GM12878 (cell line): ENCODE results near the gene SBNO2. TPM values are rescaled to one million over a fixed set of nuclear protein-coding genes. Genes with fewer than 3 reads are reported as not detected.

Experiments used
- ATAC-seq: fragments of 200-7000 bp; cut with Tn5 transposase; 3 replicates; pipeline ENCODE4 v1.9.1; 2020; ENCODE audit warnings: mild to moderate bottlenecking, moderate library complexity
- BruUV-seq: library from RNA; stranded (reverse); fragments of 400-500 nt; replicated peaks from 2 replicates; lab custom pipeline; 2021; lab: Mats Ljungman, UMichigan
- CTCF ChIA-PET: fragments of 300-600 bp; sonication (Branson Sonifier 250); formaldehyde crosslinking; extraction: SDS; loops from one replicate; lab custom pipeline; 2021; ENCODE audit warnings: inconsistent platforms; lab: Yijun Ruan, JAX
- POLR2A ChIA-PET: fragments of 350-600 bp; formaldehyde crosslinking; extraction: SDS; loops from one replicate; lab custom pipeline; 2021; ENCODE audit warnings: inconsistent platforms; lab: Charles Lee
- RAD21 ChIA-PET: fragments of 300-600 bp; sonication (Branson Sonifier 250); formaldehyde crosslinking; loops from one replicate; lab custom pipeline; 2023; ENCODE audit warnings: antibody characterized with exemption; ENCODE audit not compliant: unreplicated experiment; lab: Charles Lee
- SMC1A ChIA-PET: fragments of 300-600 bp; sonication (Branson Sonifier 250); formaldehyde crosslinking; loops from one replicate; lab custom pipeline; 2023; ENCODE audit not compliant: unreplicated experiment, uncharacterized antibody; lab: Charles Lee
- DNase-seq: peaks from one replicate; pipeline ENCODE4 v3.0.0-alpha.2; 2011; ENCODE audit warnings: low read depth, low spot score
- FAIRE-seq: peaks from 3 replicates; lab custom pipeline; 2011; peaks lifted over from hg19 to GRCh38; lab: Jason Lieb, UNC
- H2AFZ ChIP-seq: 2 replicates; pipeline ENCODE4 v1.6.0; 2011; ENCODE audit warnings: low read depth, low read length, control low read depth; ENCODE audit not compliant: control insufficient read depth
- H3K27ac ChIP-seq: 2 replicates; pipeline ENCODE4 v1.5.1; 2011; ENCODE audit warnings: control low read depth; ENCODE audit not compliant: control insufficient read depth, insufficient read depth
- H3K27me3 ChIP-seq, 2 experiments: replicated peaks in 1 of 2; 2 replicates each; pipeline versions ENCODE4 v1.6.0 to v1.6.1; 2011; ENCODE audit warnings: low read length in 1 of 2; ENCODE audit not compliant: control insufficient read depth in 2 of 2, insufficient read depth in 2 of 2
- H3K36me3 ChIP-seq, 2 experiments: 2 replicates each; pipeline ENCODE4 v1.5.1; 2011; ENCODE audit warnings: low read length in 1 of 2; ENCODE audit not compliant: control insufficient read depth in 2 of 2, insufficient read depth in 2 of 2
- H3K4me1 ChIP-seq: 2 replicates; pipeline ENCODE4 v1.6.1; 2011; ENCODE audit warnings: mild to moderate bottlenecking, low read length, moderate library complexity, mixed read lengths; ENCODE audit not compliant: control insufficient read depth, insufficient read depth
- H3K4me2 ChIP-seq: 2 replicates; pipeline ENCODE4 v1.6.0; 2011; ENCODE audit warnings: control low read depth; ENCODE audit not compliant: control insufficient read depth, insufficient read depth
- H3K4me3 ChIP-seq: fragments of 200-600 bp; sonication (generic); 2 replicates; pipeline ENCODE4 v1.5.1; 2016
- H3K79me2 ChIP-seq: 2 replicates; pipeline ENCODE4 v1.6.0; 2011; ENCODE audit warnings: low read length; ENCODE audit not compliant: control insufficient read depth, insufficient read depth
- H3K9ac ChIP-seq: 2 replicates; pipeline ENCODE4 v1.8.0; 2011; ENCODE audit warnings: low read length, control low read depth, mixed read lengths; ENCODE audit not compliant: control insufficient read depth, insufficient read depth
- H3K9me3 ChIP-seq: replicated peaks from 3 replicates; pipeline ENCODE4 v1.5.1; 2011; ENCODE audit warnings: mild to moderate bottlenecking, low read length; ENCODE audit not compliant: control insufficient read depth, insufficient read depth
- H4K20me1 ChIP-seq: 2 replicates; pipeline ENCODE4 v1.6.0; 2011; ENCODE audit not compliant: control insufficient read depth, insufficient read depth
- MEF2B ChIP-seq: fragments of 450-650 bp; IDR thresholded peaks from 2 replicates; pipeline ENCODE4 v1.6.1; 2018; ENCODE audit warnings: mild to moderate bottlenecking, moderate library complexity; ENCODE audit not compliant: partially characterized antibody, poor library complexity, severe bottlenecking
- ZBTB11 ChIP-seq: fragments of 450-650 bp; formaldehyde crosslinking; IDR thresholded peaks from 2 replicates; pipeline ENCODE4 v1.5.0; 2022; ENCODE audit warnings: mild to moderate bottlenecking, missing genetic modification characterization
- WGBS: methylation state at CpG from one replicate; pipeline ENCODE4 v1.1.6; 2016; ENCODE audit warnings: low lambda C conversion rate; ENCODE audit not compliant: insufficient replicate concordance, insufficient coverage; ENCODE audit errors: missing lambda C conversion rate; 5-methylcytosine and 5-hydroxymethylcytosine counted together
- in situ Hi-C: fragments of 300-500 bp; cut with MboI; formaldehyde crosslinking; loops from 9 replicates; pipeline ENCODE4 v1.14.3; 2018; ENCODE audit warnings: mixed read lengths
- intact Hi-C: fragments of 100-400 bp; cut with micrococcal nuclease; formaldehyde crosslinking; loops from one replicate; pipeline ENCODE4 v1.14.2; 2022; ENCODE audit not compliant: unreplicated experiment
- polyA plus RNA-seq, 11 experiments: library from polyadenylated mRNA; depleted of rRNA in 4 of 11; unstranded in 6 of 11; stranded (reverse) in 5 of 11; fragments of >200 nt; fragmentation: Nextera tagmentation in 4 of 11; fragmentation: Illumina TruSeq in 1 of 11; extraction: Ambion mirVana in 4 of 11; extraction: Trizol in 1 of 11; gene quantifications; 1 replicate in 1 of 11; 2 replicates in 10 of 11; pipeline versions ENCODE4 v1.2.1 to v1.2.3, GENCODE V29; 2011 to 2016; ENCODE audit warnings: inconsistent platforms in 2 of 11, missing spikeins in 2 of 11, low read depth in 1 of 11
- total RNA-seq, 4 experiments: library from RNA; depleted of rRNA in 3 of 4; stranded (reverse); fragments of >200 nt in 3 of 4; fragmentation: Illumina TruSeq in 1 of 4; extraction: Trizol in 1 of 4; gene quantifications; 2 replicates each; pipeline versions ENCODE4 v1.2.1 to v1.2.3, GENCODE V29; 2013 to 2021

SBNO2 gene
- total and polyA plus RNA-seq, 10 of the 15 experiments (the other 5 are each of a cell fraction or from before 2014, with no cell fraction given): 0.08 to 44.6 (median 5.4) TPM

DNA sequence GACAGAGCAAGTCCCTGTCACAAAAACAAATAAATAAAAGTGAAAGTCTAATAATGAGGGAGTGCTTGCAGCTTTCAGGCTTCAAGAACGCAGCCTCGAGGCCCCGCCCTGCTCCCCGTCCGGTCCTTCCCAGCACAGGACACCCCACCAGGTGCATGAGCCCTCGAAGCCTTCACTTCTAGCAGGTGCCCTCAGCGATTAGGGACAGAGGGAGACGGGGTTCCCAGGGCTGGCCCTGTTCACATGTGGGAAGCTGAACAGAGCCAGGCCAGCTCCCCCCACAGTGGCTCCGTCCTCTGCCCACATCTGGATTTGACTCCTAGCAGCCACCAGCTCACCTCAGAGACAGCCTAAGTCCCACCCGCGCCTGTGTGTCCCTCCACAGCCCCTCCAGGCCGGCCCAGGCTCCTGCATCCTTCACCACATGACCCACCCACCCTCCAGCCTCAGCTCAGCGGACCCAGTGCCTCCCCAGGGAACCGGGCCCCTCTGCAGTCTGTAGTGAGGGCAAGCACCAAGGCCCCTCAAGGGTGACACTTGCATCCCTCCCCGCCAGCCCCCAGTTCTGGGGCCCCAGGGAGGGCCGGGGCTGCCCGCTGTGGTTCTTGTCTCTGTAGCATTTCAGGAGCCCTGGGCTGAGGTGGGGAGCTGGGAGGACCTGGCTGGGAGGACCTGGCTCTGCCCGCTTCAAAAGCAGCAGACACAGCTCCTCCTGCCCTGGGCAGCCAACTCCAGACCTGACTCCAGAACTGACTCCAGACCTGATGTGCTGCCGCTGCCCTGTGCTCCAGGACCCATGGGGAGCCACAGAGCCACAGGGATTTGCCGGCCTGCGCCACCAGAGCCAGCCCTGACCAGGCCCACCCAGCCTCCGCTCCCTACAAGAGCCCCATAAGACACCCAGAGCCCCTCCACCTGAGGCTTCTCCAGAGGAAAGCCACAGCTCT lies 43.0 kb downstream of the SBNO2 start:
- Histone ChIP-seq H3K27me3 (no peaks in the 10 kb centered on the region), H3K4me3 (peak overlapping the region; percentile 91), H3K79me2 (peaks cover 38% of the 10 kb centered on the region)
- CTCF ChIA-PET: interaction anchor here (0.8 to 1.8 kb wide), 5 partner anchors 17 to 73 kb away, joined by 3 to 9 read pairs (median 4); no protein-coding TSS in a partner anchor
- no peak for TF ChIP-seq ZBTB11 (CRISPR knock-in tag)
- peak; percentile 47 for TF ChIP-seq MEF2B
- TF ChIP-seq, all 136 proteins: peak for 1
- ATAC-seq (peak; percentile 3), FAIRE-seq (peak; percentile 95), DNase-seq (no peak)
- ChIA-PET POLR2A (interaction anchor here (0.9 to 2.1 kb wide), 4 partner anchors 18 to 556 kb away, joined by 3 to 8 read pairs (median 4); partner anchors contain the start of gene SBNO2), RAD21 (interaction anchor here (0.6 to 1.4 kb wide), 7 partner anchors 16 to 107 kb away, joined by 3 to 9 read pairs (median 3); partner anchors contain the start of genes ARHGAP45 and CBARP), SMC1A (interaction anchor here (0.7 to 1.4 kb wide), 4 partner anchors 28 to 70 kb away, joined by 3 to 4 read pairs (median 3); no protein-coding TSS in a partner anchor)
- BruUV-seq: no TSS peak
- WGBS: 3% methylated on average over 22 of the region's 22 CpGs
- H3K4me1 ChIP-seq: peaks cover 28% of the 10 kb centered on the region
- H3K9me3 ChIP-seq: no peaks in the 10 kb centered on the region
- H3K36me3 ChIP-seq: peaks cover 0 to 20% of the 10 kb centered on the region in 2 experiments; a peak in 3 of 4 replicates
- intact Hi-C loops (loop anchor here (5.0 kb wide), 1 partner anchor 41 kb away; the partner anchor contains the start of gene SBNO2), in situ Hi-C loops (no loop called here)
- H4K20me1 ChIP-seq: no peaks in the 10 kb centered on the region; the same call in 1 of the 2 replicates
- H3K4me2 ChIP-seq: peak overlapping the region; percentile 99
- peak overlapping the region; percentile 86 for H3K27ac ChIP-seq
- H3K9ac ChIP-seq: peak overlapping the region; percentile 86
- H2AFZ ChIP-seq: no peak overlapping the region
